Measurements from ENCODE around the gene PRPSAP1.

DNA sequence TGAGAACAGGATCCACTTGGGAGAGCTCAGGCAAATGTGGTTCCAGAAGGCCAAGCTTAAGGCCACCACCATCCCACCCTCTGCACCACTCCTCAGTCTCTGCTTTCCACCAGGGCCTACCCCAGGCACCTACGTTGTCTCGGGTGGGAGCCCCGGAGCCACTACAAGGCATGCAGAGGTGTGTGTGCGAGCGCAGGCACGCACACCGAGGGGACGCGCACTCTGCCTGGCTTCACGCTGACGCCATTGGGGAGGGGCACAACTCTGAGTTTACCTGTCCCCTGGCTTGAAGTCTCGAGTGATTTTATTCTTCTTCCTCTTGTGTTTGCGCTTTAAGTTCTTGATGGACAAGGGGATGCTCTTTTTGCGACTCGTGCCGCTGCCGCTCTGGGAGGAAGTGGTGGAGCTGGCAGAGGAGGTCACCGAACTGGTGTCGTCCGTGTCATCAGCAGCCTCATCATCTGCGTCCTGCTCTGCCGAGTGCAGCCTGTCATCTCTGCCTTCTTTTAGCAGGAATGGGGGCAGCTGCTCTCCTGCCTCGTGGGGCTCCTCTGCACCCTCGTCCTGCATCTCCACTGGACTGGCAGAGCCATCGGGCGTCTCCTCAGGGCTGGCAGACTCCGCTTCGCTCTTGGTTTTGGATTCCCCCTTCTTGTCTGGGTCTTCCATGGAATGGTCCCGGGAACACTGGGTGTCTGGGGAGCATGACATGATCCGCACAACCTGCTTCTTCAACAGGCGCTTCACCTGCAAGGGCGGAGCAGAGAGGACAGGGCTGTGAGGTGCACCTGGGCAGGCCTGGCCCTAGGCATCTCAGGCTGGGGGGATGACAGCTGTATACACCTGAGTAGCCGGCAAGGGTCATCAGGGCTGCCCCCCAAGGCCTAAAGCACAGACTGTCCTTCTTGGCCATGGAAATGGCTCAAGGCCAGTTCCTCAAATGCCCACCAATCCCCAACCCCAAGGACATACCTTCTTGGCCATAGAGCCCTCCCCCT, 45.8 kb upstream of the PRPSAP1 start:
- TF ChIP-seq, protein P1, sequence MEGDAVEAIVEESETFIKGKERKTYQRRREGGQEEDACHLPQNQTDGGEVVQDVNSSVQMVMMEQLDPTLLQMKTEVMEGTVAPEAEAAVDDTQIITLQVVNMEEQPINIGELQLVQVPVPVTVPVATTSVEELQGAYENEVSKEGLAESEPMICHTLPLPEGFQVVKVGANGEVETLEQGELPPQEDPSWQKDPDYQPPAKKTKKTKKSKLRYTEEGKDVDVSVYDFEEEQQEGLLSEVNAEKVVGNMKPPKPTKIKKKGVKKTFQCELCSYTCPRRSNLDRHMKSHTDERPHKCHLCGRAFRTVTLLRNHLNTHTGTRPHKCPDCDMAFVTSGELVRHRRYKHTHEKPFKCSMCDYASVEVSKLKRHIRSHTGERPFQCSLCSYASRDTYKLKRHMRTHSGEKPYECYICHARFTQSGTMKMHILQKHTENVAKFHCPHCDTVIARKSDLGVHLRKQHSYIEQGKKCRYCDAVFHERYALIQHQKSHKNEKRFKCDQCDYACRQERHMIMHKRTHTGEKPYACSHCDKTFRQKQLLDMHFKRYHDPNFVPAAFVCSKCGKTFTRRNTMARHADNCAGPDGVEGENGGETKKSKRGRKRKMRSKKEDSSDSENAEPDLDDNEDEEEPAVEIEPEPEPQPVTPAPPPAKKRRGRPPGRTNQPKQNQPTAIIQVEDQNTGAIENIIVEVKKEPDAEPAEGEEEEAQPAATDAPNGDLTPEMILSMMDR (conservative IDR thresholded peaks at IDR 0.05), result no peak
- TF ChIP-seq EZH2 (IDR thresholded peaks at IDR 0.05; ENCODE audit: low read depth), result no peak
